Breast epithelium (tissue), 4 donors: ENCODE data around the gene PSMB2. TPM values are rescaled to one million over a fixed set of nuclear protein-coding genes. Genes with fewer than 3 reads are reported as not detected.

Source experiments
- DNase-seq, 2 donors: peaks; one replicate each; pipeline ENCODE4 v3.0.0-alpha.2; 2019; ENCODE audit warnings: low spot score in 2 of 2
- H3K27ac ChIP-seq, 2 donors: fragments of 200-600 bp; sonication (generic) in 1 of 2; one replicate each; pipeline ENCODE4 v1.5.1; 2016 to 2019; ENCODE audit warnings: mild to moderate bottlenecking in 1 of 2
- H3K27me3 ChIP-seq, 2 donors: fragments of 200-600 bp; sonication (generic) in 1 of 2; one replicate each; pipeline versions ENCODE4 v1.5.1 to v1.6.0; 2017 to 2019; ENCODE audit warnings: control low read depth in 1 of 2, mild to moderate bottlenecking in 1 of 2
- H3K36me3 ChIP-seq: fragments of 200-600 bp; one replicate; pipeline ENCODE4 v1.5.1; 2019
- H3K4me1 ChIP-seq, 2 donors: fragments of 200-600 bp; sonication (generic); one replicate each; pipeline ENCODE4 v1.5.1; 2016 to 2019; ENCODE audit warnings: control low read depth in 1 of 2
- H3K4me3 ChIP-seq, 3 donors: fragments of 200-600 bp; sonication (generic); 1 replicate in 2 of 3; 2 replicates in 1 of 3; pipeline ENCODE4 v1.5.1; 2016 to 2019; ENCODE audit warnings: mild to moderate bottlenecking in 3 of 3, moderate library complexity in 2 of 3
- H3K9me3 ChIP-seq, 2 donors: fragments of 200-600 bp; sonication (generic) in 1 of 2; one replicate each; pipeline ENCODE4 v1.5.1; 2016 to 2019; ENCODE audit warnings: control low read depth in 1 of 2
- CTCF ChIP-seq, 3 donors: fragments of 450-650 bp; IDR thresholded peaks; one replicate each; pipeline ENCODE4 v1.5.1; 2016 to 2017; ENCODE audit warnings: antibody characterized with exemption in 3 of 3, mild to moderate bottlenecking in 3 of 3, moderate library complexity in 3 of 3
- POLR2A ChIP-seq: fragments of 450-650 bp; IDR thresholded peaks from one replicate; pipeline ENCODE4 v1.6.1; 2016; ENCODE audit warnings: antibody characterized with exemption, mild to moderate bottlenecking, moderate library complexity
- POLR2AphosphoS5 ChIP-seq, 3 donors: sonication (generic); formaldehyde crosslinking; IDR thresholded peaks; one replicate each; pipeline ENCODE4 v1.6.1; 2017; ENCODE audit warnings: antibody characterized with exemption in 3 of 3
- intact Hi-C: fragments of 100-400 bp; cut with DNase I; formaldehyde crosslinking; loops from one replicate; pipeline ENCODE4 v1.15.1; 2023; ENCODE audit warnings: low total_unique reads
- total RNA-seq, 3 donors: library from RNA; depleted of rRNA; stranded (reverse); fragments of >200 nt; gene quantifications; one replicate each; pipeline ENCODE4 v1.1.0, GENCODE V29; 2016

PSMB2 gene
- total RNA-seq, 3 donors from 2014 or later: 26.7 to 31.8 (median 31.5) TPM

GRCh38 chr1:35646043-35646442 lies 4.7 kb upstream of the PSMB2 start:
- H3K4me3 ChIP-seq: no peak overlapping the region
- H3K27me3 ChIP-seq: no peaks in the 10 kb centered on the region
- DNase-seq: no peak
- TF ChIP-seq CTCF (IDR thresholded peaks at IDR 0.05) (no peak), POLR2AphosphoS5 (IDR thresholded peaks at IDR 0.05) (no peak), POLR2A (no peak)
- H3K36me3 ChIP-seq: no peaks in the 10 kb centered on the region
- H3K27ac ChIP-seq: no peak overlapping the region
- intact Hi-C loops: no loop called here
- H3K9me3 ChIP-seq: no peaks in the 10 kb centered on the region
- H3K4me1 ChIP-seq: no peaks in the 10 kb centered on the region

GRCh38 chr1:35644204-35644603 lies 2.9 kb upstream of the PSMB2 start:
- H3K27me3 ChIP-seq: no peaks in the 10 kb centered on the region
- intact Hi-C loops: no loop called here

DNA sequence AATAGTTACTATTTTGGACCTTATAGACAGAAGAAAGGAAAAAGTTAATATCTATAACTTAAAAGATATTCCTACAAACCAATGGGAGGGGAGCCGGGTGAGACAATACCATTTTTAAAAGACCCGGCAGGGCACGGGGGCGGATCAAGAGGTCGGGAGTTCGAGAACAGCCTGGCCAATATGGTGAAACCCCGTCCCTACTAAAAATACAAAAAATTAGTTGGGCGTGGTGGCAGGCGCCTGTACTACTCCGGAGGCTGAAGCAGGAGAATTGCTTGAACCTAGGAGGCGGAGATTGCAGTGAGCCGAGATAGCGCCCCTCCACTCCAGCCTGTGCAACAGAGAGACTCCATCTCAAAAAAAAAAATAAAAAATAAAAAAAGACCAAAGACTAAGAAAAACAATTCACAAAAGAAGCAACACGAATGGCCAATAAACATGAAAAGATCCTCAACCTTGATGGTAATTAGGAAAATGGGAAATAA lies 1.2 kb upstream of the PSMB2 start:
- TF ChIP-seq POLR2A: no peak
- TF ChIP-seq POLR2AphosphoS5 (IDR thresholded peaks at IDR 0.05): no peak
- no peak for TF ChIP-seq CTCF (IDR thresholded peaks at IDR 0.05)
- Histone ChIP-seq H3K36me3 (no peaks in the 10 kb centered on the region), H3K9me3 (no peaks in the 10 kb centered on the region), H3K4me1 (peaks cover 6 to 11% of the 10 kb centered on the region in 2 donors), H3K27ac (peak overlapping the region in 1 of 2 donors; percentile 94), H3K27me3 (no peaks in the 10 kb centered on the region), H3K4me3 (peak overlapping the region; percentile 88 to 92 (median 91))
- intact Hi-C loops: no loop called here
- DNase-seq: no peak

More at GRCh38 chr1:35644204-35644603, 2.9 kb upstream of the PSMB2 start:
- H3K4me1 ChIP-seq: peaks cover 0 to 11% of the 10 kb centered on the region in 2 donors
- no peak overlapping the region for H3K27ac ChIP-seq
- no peaks in the 10 kb centered on the region for H3K9me3 ChIP-seq
- no peak overlapping the region for H3K4me3 ChIP-seq
- no peaks in the 10 kb centered on the region for H3K36me3 ChIP-seq
- DNase-seq: no peak
- TF ChIP-seq CTCF (IDR thresholded peaks at IDR 0.05): no peak
- no peak for TF ChIP-seq POLR2A
- no peak for TF ChIP-seq POLR2AphosphoS5 (IDR thresholded peaks at IDR 0.05)

GRCh38 chr1:35640380-35641232 lies 720 bp downstream of the PSMB2 start:
- Histone ChIP-seq H3K36me3 (no peaks in the 10 kb centered on the region), H3K4me3 (peak overlapping the region; percentile 88 to 92 (median 91)), H3K9me3 (no peaks in the 10 kb centered on the region), H3K4me1 (peaks cover 6 to 11% of the 10 kb centered on the region in 2 donors), H3K27me3 (no peaks in the 10 kb centered on the region), H3K27ac (peak overlapping the region; percentile 93 to 94)
- intact Hi-C loops: no loop called here
- DNase-seq: no peak
- TF ChIP-seq CTCF (IDR thresholded peaks at IDR 0.05) (no peak), POLR2AphosphoS5 (IDR thresholded peaks at IDR 0.05) (no peak), POLR2A (no peak)

GRCh38 chr1:35637401-35637809 lies 3.9 kb downstream of the PSMB2 start:
- H3K4me3 ChIP-seq: peak overlapping the region in 2 of 3 donors; percentile 23 to 56
- H3K36me3 ChIP-seq: no peaks in the 10 kb centered on the region
- H3K27me3 ChIP-seq: no peaks in the 10 kb centered on the region
- H3K27ac ChIP-seq: peak overlapping the region; percentile 57 to 73
- intact Hi-C loops: no loop called here
- no peak for DNase-seq
- no peaks in the 10 kb centered on the region for H3K9me3 ChIP-seq
- TF ChIP-seq POLR2AphosphoS5 (IDR thresholded peaks at IDR 0.05) (no peak), POLR2A (no peak), CTCF (IDR thresholded peaks at IDR 0.05) (no peak)
- peaks cover 6 to 11% of the 10 kb centered on the region in 2 donors for H3K4me1 ChIP-seq
